H9 (cell line): ENCODE measurements around the gene RASL10A. TPM values are rescaled to one million over a fixed set of nuclear protein-coding genes. Genes with fewer than 3 reads are reported as not detected.

Source experiments
- DNase-seq: peaks from one replicate; pipeline ENCODE4 v3.0.0-alpha.2; 2017
- H2AFZ ChIP-seq: one replicate; pipeline ENCODE4 v1.6.1; 2013; ENCODE audit warnings: mild to moderate bottlenecking, low read length, control low read depth, moderate library complexity
- H2AK5ac ChIP-seq: 2 replicates; pipeline ENCODE4 v1.6.1; 2013; ENCODE audit warnings: low read length, control low read depth, mixed read lengths; ENCODE audit not compliant: insufficient read length
- H2BK120ac ChIP-seq: one replicate; pipeline ENCODE4 v1.6.1; 2013; ENCODE audit warnings: low read depth, mild to moderate bottlenecking, low read length, control low read depth, inconsistent platforms; ENCODE audit not compliant: poor library complexity, severe bottlenecking
- H2BK12ac ChIP-seq: 2 replicates; pipeline ENCODE4 v1.6.1; 2013; ENCODE audit warnings: low read length, control low read depth, mixed read lengths, low read depth; ENCODE audit not compliant: insufficient read length
- H2BK15ac ChIP-seq: 2 replicates; pipeline ENCODE4 v1.6.1; 2013; ENCODE audit warnings: low read depth, low read length, control low read depth
- H2BK20ac ChIP-seq: one replicate; pipeline ENCODE4 v1.6.1; 2013; ENCODE audit warnings: low read depth, mild to moderate bottlenecking, low read length, control low read depth, inconsistent platforms; ENCODE audit not compliant: poor library complexity, severe bottlenecking
- H2BK5ac ChIP-seq: 2 replicates; pipeline ENCODE4 v1.6.1; 2013; ENCODE audit warnings: low read length, control low read depth, mixed read lengths; ENCODE audit not compliant: insufficient read length
- H3K14ac ChIP-seq: 2 replicates; pipeline ENCODE4 v1.6.1; 2013; ENCODE audit warnings: low read length, control low read depth; ENCODE audit not compliant: insufficient read depth
- H3K18ac ChIP-seq: 2 replicates; pipeline ENCODE4 v1.6.1; 2013; ENCODE audit warnings: low read depth, mild to moderate bottlenecking, mixed read lengths, low read length, control low read depth; ENCODE audit not compliant: insufficient read length
- H3K23ac ChIP-seq: 2 replicates; pipeline ENCODE4 v1.6.1; 2013; ENCODE audit warnings: low read length, control low read depth, mixed read lengths, low read depth; ENCODE audit not compliant: insufficient read length
- H3K23me2 ChIP-seq: 2 replicates; pipeline ENCODE4 v1.6.1; 2013; ENCODE audit warnings: low read depth, mild to moderate bottlenecking, mixed read lengths, low read length, control low read depth; ENCODE audit not compliant: insufficient read length, poor library complexity, severe bottlenecking
- H3K27ac ChIP-seq: 2 replicates; pipeline ENCODE4 v1.5.1; 2013; ENCODE audit warnings: low read length, control low read depth, mixed read lengths, low read depth; ENCODE audit not compliant: insufficient read length
- H3K27me3 ChIP-seq: 2 replicates; pipeline ENCODE4 v1.6.1; 2013; ENCODE audit warnings: low read length, control low read depth, inconsistent platforms; ENCODE audit not compliant: insufficient read depth
- H3K4ac ChIP-seq: 2 replicates; pipeline ENCODE4 v1.6.1; 2013; ENCODE audit warnings: low read depth, mild to moderate bottlenecking, control low read depth, inconsistent platforms, low read length, moderate library complexity
- H3K4me1 ChIP-seq: 2 replicates; pipeline ENCODE4 v1.6.1; 2013; ENCODE audit warnings: low read length, control low read depth, inconsistent platforms; ENCODE audit not compliant: insufficient read depth
- H3K4me2 ChIP-seq: 2 replicates; pipeline ENCODE4 v1.6.1; 2013; ENCODE audit warnings: low read length, control low read depth, mixed read lengths; ENCODE audit not compliant: insufficient read length, insufficient read depth
- H3K56ac ChIP-seq: 2 replicates; pipeline ENCODE4 v1.6.1; 2013; ENCODE audit warnings: low read depth, mild to moderate bottlenecking, mixed read lengths, low read length, control low read depth; ENCODE audit not compliant: insufficient read length
- H3K79me1 ChIP-seq: 2 replicates; pipeline ENCODE4 v1.6.1; 2013; ENCODE audit warnings: low read depth, mild to moderate bottlenecking, moderate library complexity, low read length, control low read depth, inconsistent platforms; ENCODE audit not compliant: insufficient read depth, poor library complexity, severe bottlenecking
- H3K79me2 ChIP-seq: 2 replicates; pipeline ENCODE4 v1.6.1; 2013; ENCODE audit warnings: low read length, control low read depth, inconsistent platforms; ENCODE audit not compliant: insufficient read depth
- H3K9ac ChIP-seq: 2 replicates; pipeline ENCODE4 v1.6.1; 2013; ENCODE audit warnings: low read length, control low read depth, mixed read lengths; ENCODE audit not compliant: insufficient read length; ENCODE audit errors: extremely low read depth
- H3K9me3 ChIP-seq: one replicate; pipeline ENCODE4 v1.6.1; 2013; ENCODE audit warnings: low read depth, low read length, inconsistent platforms; ENCODE audit not compliant: control insufficient read depth
- H3T11ph ChIP-seq: one replicate; pipeline ENCODE4 v1.6.1; 2013; ENCODE audit warnings: mild to moderate bottlenecking, low read length, control low read depth, inconsistent platforms
- H4K20me1 ChIP-seq: one replicate; pipeline ENCODE4 v1.6.1; 2013; ENCODE audit not compliant: control insufficient read depth, insufficient read length, insufficient read depth
- H4K5ac ChIP-seq: 2 replicates; pipeline ENCODE4 v1.6.1; 2013; ENCODE audit warnings: low read depth, mild to moderate bottlenecking, mixed read lengths, low read length, control low read depth; ENCODE audit not compliant: insufficient read length
- H4K8ac ChIP-seq: replicated peaks from 2 replicates; pipeline ENCODE4 v1.6.1; 2013; ENCODE audit warnings: low read length, control low read depth, mixed read lengths, low read depth; ENCODE audit not compliant: insufficient read length
- H4K91ac ChIP-seq: 2 replicates; pipeline ENCODE4 v1.6.1; 2013; ENCODE audit warnings: low read depth, mild to moderate bottlenecking, moderate library complexity, mixed read lengths, low read length, control low read depth; ENCODE audit not compliant: insufficient read length
- H3K27ac Mint-ChIP-seq, 3 experiments: 2 replicates in 2 of 3; 3 replicates in 1 of 3; pipeline ENCODE4 v1.8.0; 2020 to 2021; ENCODE audit warnings: mixed read lengths in 3 of 3, mild to moderate bottlenecking in 1 of 3, moderate library complexity in 1 of 3
- H3K27me3 Mint-ChIP-seq: 2 replicates; pipeline ENCODE4 v1.8.0; 2021; ENCODE audit warnings: low read depth, mild to moderate bottlenecking, moderate library complexity, mixed read lengths
- H3K36me3 Mint-ChIP-seq, 3 experiments: 2 replicates in 2 of 3; 3 replicates in 1 of 3; pipeline ENCODE4 v1.8.0; 2020 to 2021; ENCODE audit warnings: low read depth in 3 of 3, mixed read lengths in 3 of 3; ENCODE audit not compliant: insufficient read depth in 1 of 3
- H3K4me1 Mint-ChIP-seq, 2 experiments: 2 replicates each; pipeline ENCODE4 v1.8.0; 2020; ENCODE audit warnings: mixed read lengths in 2 of 2
- H3K4me3 Mint-ChIP-seq, 2 experiments: 2 replicates in 1 of 2; 3 replicates in 1 of 2; pipeline ENCODE4 v1.8.0; 2020 to 2021; ENCODE audit warnings: mild to moderate bottlenecking in 2 of 2, mixed read lengths in 2 of 2, moderate library complexity in 1 of 2
- H3K9me3 Mint-ChIP-seq, 2 experiments: 2 replicates in 1 of 2; 3 replicates in 1 of 2; pipeline ENCODE4 v1.8.0; 2020; ENCODE audit warnings: mild to moderate bottlenecking in 2 of 2, mixed read lengths in 2 of 2, moderate library complexity in 1 of 2
- WGBS: extraction: QIAGEN DNeasy Blood & Tissue Kit; methylation state at CpG from one replicate; pipeline ENCODE4 v1.1.7; 2013; ENCODE audit warnings: missing lambda C conversion rate, low lambda C conversion rate, mixed read lengths; ENCODE audit not compliant: insufficient read length; ENCODE audit errors: extremely low coverage; 5-methylcytosine and 5-hydroxymethylcytosine counted together
- total RNA-seq: library from RNA; stranded (reverse); gene quantifications from 2 replicates; pipeline ENCODE4 v1.2.1, GENCODE V29; 2021
- TF ChIP-seq, protein P1 (sequence below): fragments of 200-600 bp; sonication (generic); conservative IDR thresholded peaks from 3 replicates; pipeline ENCODE4 v1.8.0; 2021; ENCODE audit warnings: antibody characterized with exemption, mild to moderate bottlenecking

The RASL10A gene
- total RNA-seq, 1 experiment from 2014 or later = 0.90 TPM

DNA sequence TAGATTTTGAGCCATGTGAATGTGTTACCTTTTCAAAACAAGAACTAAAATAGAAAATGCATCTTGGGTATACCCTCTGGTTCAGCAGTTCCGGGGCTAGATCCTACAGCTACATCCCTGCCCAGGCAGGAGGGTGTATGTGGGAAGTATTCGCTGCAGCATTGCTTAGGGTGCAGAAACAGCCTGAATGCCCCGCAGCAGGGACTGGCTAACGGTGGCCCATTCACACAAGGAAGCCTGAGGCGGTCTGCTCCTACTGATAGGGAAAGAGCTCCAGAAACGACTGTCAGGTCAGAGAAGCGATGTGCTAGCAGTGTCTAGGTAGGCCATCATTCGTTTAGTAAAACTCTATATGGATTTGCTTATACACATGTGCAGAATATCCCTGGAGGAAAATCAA is 9.9 kb upstream of the RASL10A start:
- Histone ChIP-seq H3K18ac (no peak overlapping the region), H3K9me3 (no peaks in the 10 kb centered on the region), H3K14ac (no peak overlapping the region), H3K56ac (no peak overlapping the region), H3T11ph (no peak overlapping the region), H3K4me1 (no peaks in the 10 kb centered on the region), H2BK20ac (no peak overlapping the region), H3K4ac (no peak overlapping the region), H3K79me2 (no peaks in the 10 kb centered on the region), H2BK12ac (no peak overlapping the region), H3K27ac (no peak overlapping the region), H3K23me2 (no peaks in the 10 kb centered on the region), H3K27me3 (no peaks in the 10 kb centered on the region), H2AFZ (no peak overlapping the region), H3K79me1 (no peaks in the 10 kb centered on the region), H2BK5ac (no peak overlapping the region), H4K91ac (no peak overlapping the region), H2BK15ac (no peak overlapping the region), H3K4me2 (no peak overlapping the region), H2BK120ac (no peak overlapping the region), H3K9ac (no peak overlapping the region), H4K5ac (no peak overlapping the region), H3K23ac (no peak overlapping the region), H4K20me1 (no peaks in the 10 kb centered on the region), H4K8ac (no peak overlapping the region), H2AK5ac (no peak overlapping the region)
- no peaks in the 10 kb centered on the region for H3K9me3 Mint-ChIP-seq
- no peaks in the 10 kb centered on the region for H3K4me1 Mint-ChIP-seq
- H3K36me3 Mint-ChIP-seq = peaks cover 3 to 17% (median 16%) of the 10 kb centered on the region in 3 experiments; a peak in 5 of 7 replicates
- H3K27me3 Mint-ChIP-seq = no peaks in the 10 kb centered on the region
- no peak overlapping the region for H3K4me3 Mint-ChIP-seq
- no CpG with 5 or more reads among the region's 8 CpGs for WGBS
- no peak overlapping the region; a peak in 2 of 7 replicates for H3K27ac Mint-ChIP-seq
- TF ChIP-seq, protein P1, sequence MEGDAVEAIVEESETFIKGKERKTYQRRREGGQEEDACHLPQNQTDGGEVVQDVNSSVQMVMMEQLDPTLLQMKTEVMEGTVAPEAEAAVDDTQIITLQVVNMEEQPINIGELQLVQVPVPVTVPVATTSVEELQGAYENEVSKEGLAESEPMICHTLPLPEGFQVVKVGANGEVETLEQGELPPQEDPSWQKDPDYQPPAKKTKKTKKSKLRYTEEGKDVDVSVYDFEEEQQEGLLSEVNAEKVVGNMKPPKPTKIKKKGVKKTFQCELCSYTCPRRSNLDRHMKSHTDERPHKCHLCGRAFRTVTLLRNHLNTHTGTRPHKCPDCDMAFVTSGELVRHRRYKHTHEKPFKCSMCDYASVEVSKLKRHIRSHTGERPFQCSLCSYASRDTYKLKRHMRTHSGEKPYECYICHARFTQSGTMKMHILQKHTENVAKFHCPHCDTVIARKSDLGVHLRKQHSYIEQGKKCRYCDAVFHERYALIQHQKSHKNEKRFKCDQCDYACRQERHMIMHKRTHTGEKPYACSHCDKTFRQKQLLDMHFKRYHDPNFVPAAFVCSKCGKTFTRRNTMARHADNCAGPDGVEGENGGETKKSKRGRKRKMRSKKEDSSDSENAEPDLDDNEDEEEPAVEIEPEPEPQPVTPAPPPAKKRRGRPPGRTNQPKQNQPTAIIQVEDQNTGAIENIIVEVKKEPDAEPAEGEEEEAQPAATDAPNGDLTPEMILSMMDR = no peak
- DNase-seq = no peak
